CD4-positive, alpha-beta memory T cell (primary cell): ENCODE measurements around the gene ALDH7A1. TPM values are rescaled to one million over a fixed set of nuclear protein-coding genes. Genes with fewer than 3 reads are reported as not detected.

Source experiments
- CTCF ChIA-PET: fragments of 350-600 bp; sonication (Branson Sonifier 250); formaldehyde crosslinking; loops from one replicate; lab custom pipeline; 2021; ENCODE audit warnings: inconsistent platforms; ENCODE audit not compliant: partially characterized antibody; lab: Charles Lee
- POLR2A ChIA-PET: fragments of 350-600 bp; sonication (Branson Sonifier 250); formaldehyde crosslinking; loops from one replicate; lab custom pipeline; 2021; ENCODE audit not compliant: partially characterized antibody; lab: Charles Lee
- DNase-seq, 5 donors: peaks; one replicate each; pipeline versions ENCODE4 v3.0.0 to v3.0.0-alpha.2; 2020 to 2022; ENCODE audit warnings: mixed read lengths in 1 of 5
- H3K27ac ChIP-seq: one replicate; pipeline ENCODE4 v1.7.0; 2013; ENCODE audit warnings: low read depth, low read length
- H3K27me3 ChIP-seq: 2 replicates; pipeline ENCODE4 v1.7.0; 2013; ENCODE audit warnings: mild to moderate bottlenecking, low read length, moderate library complexity; ENCODE audit not compliant: insufficient read depth
- H3K36me3 ChIP-seq: 2 replicates; pipeline ENCODE4 v1.7.0; 2013; ENCODE audit warnings: mild to moderate bottlenecking, low read length, moderate library complexity; ENCODE audit not compliant: insufficient read depth
- H3K4me1 ChIP-seq: 2 replicates; pipeline ENCODE4 v1.7.0; 2013; ENCODE audit warnings: mild to moderate bottlenecking, low read length, moderate library complexity; ENCODE audit not compliant: insufficient read depth
- H3K4me3 ChIP-seq, 2 donors: one replicate each; pipeline ENCODE4 v1.7.0; 2013; ENCODE audit warnings: low read length in 2 of 2, mild to moderate bottlenecking in 1 of 2
- H3K9me3 ChIP-seq, 2 donors: one replicate each; pipeline ENCODE4 v1.7.0; 2013; ENCODE audit warnings: low read length in 2 of 2, control low read depth in 1 of 2; ENCODE audit not compliant: control insufficient read depth in 1 of 2
- H3K27ac Mint-ChIP-seq, 7 donors: one replicate each; pipeline ENCODE4 v1.8.0; 2020 to 2021; ENCODE audit warnings: mixed read lengths in 7 of 7, mild to moderate bottlenecking in 6 of 7, inconsistent platforms in 3 of 7, moderate library complexity in 3 of 7
- H3K27me3 Mint-ChIP-seq, 2 donors: one replicate each; pipeline ENCODE4 v1.8.0; 2020 to 2021; ENCODE audit warnings: mixed read lengths in 2 of 2
- H3K36me3 Mint-ChIP-seq, 2 donors: one replicate each; pipeline ENCODE4 v1.8.0; 2020 to 2021; ENCODE audit warnings: mixed read lengths in 2 of 2, inconsistent platforms in 1 of 2, mild to moderate bottlenecking in 1 of 2
- H3K4me1 Mint-ChIP-seq, 4 donors: one replicate each; pipeline ENCODE4 v1.8.0; 2020 to 2021; ENCODE audit warnings: mixed read lengths in 4 of 4, mild to moderate bottlenecking in 1 of 4
- H3K4me3 Mint-ChIP-seq, 8 donors: one replicate each; pipeline ENCODE4 v1.8.0; 2020 to 2021; ENCODE audit warnings: mixed read lengths in 8 of 8, mild to moderate bottlenecking in 7 of 8, moderate library complexity in 6 of 8, inconsistent platforms in 3 of 8
- H3K9me3 Mint-ChIP-seq, 8 donors: one replicate each; pipeline ENCODE4 v1.8.0; 2020 to 2021; ENCODE audit warnings: mixed read lengths in 8 of 8, mild to moderate bottlenecking in 5 of 8, inconsistent platforms in 3 of 8, moderate library complexity in 1 of 8
- intact Hi-C: fragments of 100-400 bp; cut with micrococcal nuclease; formaldehyde crosslinking; loops from one replicate; pipeline ENCODE4 v1.15.1; 2023
- polyA plus RNA-seq, 2 donors: library from polyadenylated mRNA; unstranded; fragments of 300-500 nt; fragmentation: Illumina TruSeq; gene quantifications; one replicate each; pipeline ENCODE4 v1.2.3, GENCODE V29; 2021
- total RNA-seq, 2 experiments: library from RNA; stranded (reverse); gene quantifications; one replicate each; pipeline ENCODE4 v1.2.3, GENCODE V29; 2021

The ALDH7A1 gene
- total and polyA plus RNA-seq, 4 experiments from 2014 or later, result 1.3 to 4.8 (median 1.8) TPM

DNA sequence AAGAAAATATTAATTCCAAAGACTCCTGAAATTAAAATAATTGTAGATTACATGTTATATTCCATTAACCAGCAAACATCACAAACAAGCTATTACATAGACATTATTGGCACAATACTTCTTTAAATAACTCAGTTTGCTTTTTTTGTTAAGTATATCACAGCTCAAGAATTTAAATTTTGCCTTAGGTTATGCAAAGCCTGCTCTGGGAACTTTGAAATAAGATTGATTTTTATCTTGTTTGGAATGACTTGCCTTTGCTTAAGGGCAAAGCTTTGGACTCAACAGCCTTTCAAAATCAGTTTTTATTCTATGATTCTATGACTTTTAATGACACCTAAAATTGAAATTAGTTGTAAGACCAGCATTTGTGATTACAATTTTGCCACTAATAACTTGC lies 78.2 kb downstream of the ALDH7A1 start:
- intact Hi-C loops, result no loop called here
- Histone ChIP-seq H3K36me3 (no peaks in the 10 kb centered on the region), H3K4me3 (no peak overlapping the region), H3K27me3 (no peaks in the 10 kb centered on the region), H3K27ac (no peak overlapping the region), H3K9me3 (no peaks in the 10 kb centered on the region), H3K4me1 (no peaks in the 10 kb centered on the region)
- Mint-ChIP-seq H3K36me3 (no peaks in the 10 kb centered on the region), H3K4me3 (no peak overlapping the region), H3K27me3 (no peaks in the 10 kb centered on the region), H3K4me1 (peaks cover 0 to 3% (median 0%) of the 10 kb centered on the region in 4 donors), H3K27ac (no peak overlapping the region), H3K9me3 (no peaks in the 10 kb centered on the region)
- no peak for DNase-seq
- CTCF ChIA-PET, result interaction anchor here (1.1 to 3.4 kb wide), 3 partner anchors 17 to 85 kb away, joined by 3 to 12 read pairs (median 5); partner anchors contain the start of gene PHAX
- POLR2A ChIA-PET, result interaction anchor here (0.6 kb wide), 1 partner anchor 109 kb away, joined by 3 read pairs; no protein-coding TSS in a partner anchor

DNA sequence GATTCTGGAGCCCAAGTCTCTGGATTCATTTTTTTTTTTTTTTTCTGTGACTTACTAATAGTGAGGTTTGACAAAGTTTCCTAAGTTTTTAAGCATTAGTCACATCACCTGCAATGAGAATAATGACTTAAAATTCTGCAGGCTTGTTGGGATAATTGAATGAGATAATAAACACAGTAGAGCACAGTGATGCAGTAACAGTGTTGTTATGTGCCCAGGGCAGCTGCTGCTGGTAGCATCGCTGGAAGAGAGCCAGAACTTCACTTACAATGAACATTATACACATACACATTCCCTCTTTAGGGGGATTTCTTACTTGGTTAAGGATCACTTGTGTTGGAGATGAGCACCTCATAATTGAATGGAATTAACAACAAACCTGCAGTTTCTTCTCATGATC lies 78.9 kb downstream of the ALDH7A1 start:
- intact Hi-C loops, result no loop called here
- Mint-ChIP-seq H3K27ac (peak overlapping the region in 1 of 7 donors; percentile 44), H3K4me3 (no peak overlapping the region), H3K9me3 (no peaks in the 10 kb centered on the region), H3K36me3 (no peaks in the 10 kb centered on the region), H3K27me3 (no peaks in the 10 kb centered on the region), H3K4me1 (peaks cover 0 to 3% (median 0%) of the 10 kb centered on the region in 4 donors)
- POLR2A ChIA-PET, result interaction anchor here (0.6 kb wide), 1 partner anchor 110 kb away, joined by 3 read pairs; no protein-coding TSS in a partner anchor
- Histone ChIP-seq H3K27me3 (no peaks in the 10 kb centered on the region), H3K4me3 (no peak overlapping the region), H3K9me3 (no peaks in the 10 kb centered on the region), H3K27ac (no peak overlapping the region), H3K4me1 (no peaks in the 10 kb centered on the region), H3K36me3 (no peaks in the 10 kb centered on the region)
- CTCF ChIA-PET, result interaction anchor here (1.1 to 3.4 kb wide), 2 partner anchors 16 to 85 kb away, joined by 3 to 12 read pairs; partner anchors contain the start of gene PHAX
- no peak for DNase-seq

DNA sequence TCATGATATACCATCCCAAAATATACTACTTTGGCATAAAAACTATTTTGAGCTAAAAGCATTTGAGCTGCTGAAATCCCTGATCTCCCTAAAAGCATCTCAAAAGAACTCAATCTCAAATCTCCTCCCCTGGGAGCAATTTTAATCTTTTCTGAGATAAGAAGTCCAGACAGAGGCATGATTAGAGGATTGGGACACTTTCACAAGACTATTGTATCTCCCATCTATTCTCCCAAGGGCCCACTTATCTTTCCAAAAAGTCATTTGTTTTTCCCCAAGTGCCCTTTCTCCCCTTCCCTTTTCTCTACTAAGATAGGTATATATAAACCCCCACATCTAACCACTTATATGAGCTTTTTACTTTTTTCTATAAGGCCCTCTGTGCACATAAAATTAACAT lies 79.7 kb downstream of the ALDH7A1 start:
- CTCF ChIA-PET, result interaction anchor here (3.4 kb wide), 1 partner anchor 15 kb away, joined by 12 read pairs; no protein-coding TSS in a partner anchor
- Histone ChIP-seq H3K4me3 (no peak overlapping the region), H3K27ac (no peak overlapping the region), H3K36me3 (no peaks in the 10 kb centered on the region), H3K9me3 (no peaks in the 10 kb centered on the region), H3K27me3 (no peaks in the 10 kb centered on the region), H3K4me1 (peaks cover 5% of the 10 kb centered on the region)
- POLR2A ChIA-PET, result no interaction called here
- intact Hi-C loops, result no loop called here
- H3K9me3 Mint-ChIP-seq, result no peaks in the 10 kb centered on the region
- peaks cover 3 to 9% (median 6%) of the 10 kb centered on the region in 4 donors for H3K4me1 Mint-ChIP-seq
- DNase-seq, result no peak
- H3K27me3 Mint-ChIP-seq, result no peaks in the 10 kb centered on the region
- H3K36me3 Mint-ChIP-seq, result no peaks in the 10 kb centered on the region
- no peak overlapping the region for H3K4me3 Mint-ChIP-seq
- H3K27ac Mint-ChIP-seq, result peak overlapping the region in 1 of 7 donors; percentile 9

DNA sequence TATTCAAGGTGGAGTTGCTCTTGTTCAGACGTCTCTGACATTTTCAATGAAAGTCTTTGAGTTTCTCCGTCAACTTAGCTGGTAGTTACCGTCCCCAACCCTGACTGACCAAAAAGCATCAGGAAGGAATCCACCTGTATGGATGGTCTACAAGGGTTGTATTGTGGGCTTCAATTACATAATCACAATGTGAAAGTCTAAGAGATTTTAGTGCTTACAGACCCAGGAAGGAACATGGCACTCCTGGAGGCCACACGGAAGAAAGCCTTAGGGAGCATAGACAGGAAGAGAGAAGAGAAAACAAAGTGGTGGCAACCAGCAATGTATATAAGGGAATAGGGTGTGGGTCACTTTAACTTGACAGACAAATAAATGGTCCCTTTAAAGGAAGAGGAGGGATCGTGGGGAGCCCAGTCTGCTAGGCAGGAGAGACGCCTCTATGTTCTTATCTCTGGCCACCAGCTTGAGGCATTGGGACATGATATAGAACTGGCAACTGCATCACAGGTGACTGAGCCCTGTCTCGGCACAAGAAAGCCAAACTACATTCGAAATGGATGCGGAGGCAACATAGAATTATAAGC lies 80.4 kb downstream of the ALDH7A1 start:
- no peaks in the 10 kb centered on the region for H3K27me3 ChIP-seq
- no peaks in the 10 kb centered on the region for H3K9me3 Mint-ChIP-seq
- no peak overlapping the region for H3K27ac ChIP-seq
- POLR2A ChIA-PET, result no interaction called here
- no peaks in the 10 kb centered on the region for H3K36me3 ChIP-seq
- CTCF ChIA-PET, result interaction anchor here (1.4 to 3.4 kb wide), 2 partner anchors 14 to 176 kb away, joined by 3 to 12 read pairs; no protein-coding TSS in a partner anchor
- no peaks in the 10 kb centered on the region for H3K9me3 ChIP-seq
- peaks cover 4 to 14% (median 10%) of the 10 kb centered on the region in 4 donors for H3K4me1 Mint-ChIP-seq
- no peak overlapping the region for H3K4me3 Mint-ChIP-seq
- peaks cover 7% of the 10 kb centered on the region for H3K4me1 ChIP-seq
- no peak overlapping the region for H3K4me3 ChIP-seq
- no peak for DNase-seq
- H3K27me3 Mint-ChIP-seq, result no peaks in the 10 kb centered on the region
- H3K27ac Mint-ChIP-seq, result peak overlapping the region in 1 of 7 donors; percentile 44
- intact Hi-C loops, result no loop called here
- H3K36me3 Mint-ChIP-seq, result no peaks in the 10 kb centered on the region

DNA sequence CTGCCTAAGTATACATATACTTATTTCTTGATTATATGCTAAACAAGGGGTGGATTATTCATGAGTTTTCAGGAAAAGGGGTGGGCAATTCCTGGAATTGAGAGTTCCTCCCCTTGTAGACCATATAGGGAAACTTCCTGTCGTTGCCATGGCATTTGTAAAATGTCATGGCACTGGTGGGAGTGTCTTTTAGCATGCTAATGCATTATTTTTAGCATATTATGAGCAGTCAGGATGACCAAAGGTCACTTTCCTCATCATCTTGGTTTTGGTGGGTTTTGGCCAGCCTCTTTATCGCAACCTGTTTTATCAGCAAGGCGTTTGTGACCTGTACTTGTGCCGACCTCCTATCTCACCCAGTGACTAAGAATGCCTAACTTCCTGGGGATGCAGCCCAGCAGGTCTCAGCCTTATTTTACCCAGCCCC lies 80.9 kb downstream of the ALDH7A1 start:
- Mint-ChIP-seq H3K4me1 (peaks cover 7 to 20% (median 14%) of the 10 kb centered on the region in 4 donors), H3K4me3 (no peak overlapping the region), H3K27me3 (no peaks in the 10 kb centered on the region), H3K27ac (peak overlapping the region in 1 of 7 donors; percentile 44), H3K36me3 (no peaks in the 10 kb centered on the region), H3K9me3 (no peaks in the 10 kb centered on the region)
- intact Hi-C loops, result no loop called here
- CTCF ChIA-PET, result interaction anchor here (1.4 kb wide), 1 partner anchor 176 kb away, joined by 3 read pairs; no protein-coding TSS in a partner anchor
- no peak for DNase-seq
- Histone ChIP-seq H3K4me1 (peaks cover 12% of the 10 kb centered on the region), H3K9me3 (no peaks in the 10 kb centered on the region), H3K4me3 (no peak overlapping the region), H3K27me3 (no peaks in the 10 kb centered on the region), H3K36me3 (no peaks in the 10 kb centered on the region), H3K27ac (no peak overlapping the region)
- POLR2A ChIA-PET, result no interaction called here

DNA sequence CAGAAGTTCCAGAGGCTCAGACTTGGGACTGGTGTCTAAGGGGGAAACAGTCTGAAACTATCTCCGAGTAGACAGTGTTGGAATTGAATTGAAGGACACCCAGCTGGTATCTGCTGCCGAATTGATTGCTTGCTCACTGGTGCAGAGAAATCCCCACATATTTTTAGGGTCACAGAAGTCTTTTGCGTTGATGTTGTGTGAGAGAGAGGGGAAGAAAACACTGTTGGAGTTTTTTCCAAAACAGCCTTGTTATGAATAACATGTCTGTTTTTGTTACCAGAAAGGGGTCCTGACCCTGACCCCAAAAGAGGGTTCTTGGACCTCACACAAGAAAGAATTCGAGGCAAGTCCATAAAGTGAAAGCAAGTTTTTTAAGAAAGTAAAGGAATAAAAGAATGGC lies 81.3 kb downstream of the ALDH7A1 start:
- no peaks in the 10 kb centered on the region for H3K27me3 ChIP-seq
- POLR2A ChIA-PET, result no interaction called here
- no peak overlapping the region for H3K27ac Mint-ChIP-seq
- intact Hi-C loops, result no loop called here
- H3K36me3 Mint-ChIP-seq, result no peaks in the 10 kb centered on the region
- no peaks in the 10 kb centered on the region for H3K36me3 ChIP-seq
- peaks cover 16% of the 10 kb centered on the region for H3K4me1 ChIP-seq
- no peaks in the 10 kb centered on the region for H3K27me3 Mint-ChIP-seq
- no peaks in the 10 kb centered on the region for H3K9me3 ChIP-seq
- no peak overlapping the region for H3K27ac ChIP-seq
- H3K4me3 Mint-ChIP-seq, result no peak overlapping the region
- H3K9me3 Mint-ChIP-seq, result no peaks in the 10 kb centered on the region
- DNase-seq, result no peak
- peaks cover 12 to 24% (median 19%) of the 10 kb centered on the region in 4 donors for H3K4me1 Mint-ChIP-seq
- H3K4me3 ChIP-seq, result no peak overlapping the region
- CTCF ChIA-PET, result interaction anchor here (1.4 to 2.0 kb wide), 2 partner anchors 13 to 175 kb away, joined by 3 to 20 read pairs; no protein-coding TSS in a partner anchor

DNA sequence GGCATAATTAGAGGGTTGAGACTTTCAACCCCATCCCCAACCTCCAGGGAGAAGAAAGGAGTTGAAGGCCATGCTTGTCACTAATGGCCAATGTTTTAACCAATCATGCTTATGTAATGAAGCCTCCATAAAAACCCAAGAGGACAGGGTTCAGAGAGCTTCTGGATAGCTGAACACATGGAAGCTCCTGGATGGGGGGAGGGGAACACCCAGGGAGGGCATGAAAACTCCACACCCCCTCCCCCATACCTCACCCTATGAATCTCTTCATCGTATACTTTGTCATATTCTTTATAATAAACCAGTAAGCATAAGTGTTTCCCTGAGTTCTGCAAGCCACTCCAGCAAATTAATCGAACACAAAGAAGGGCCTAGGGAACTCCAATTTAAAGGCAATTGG lies 81.7 kb downstream of the ALDH7A1 start:
- DNase-seq, result no peak
- H3K9me3 Mint-ChIP-seq, result no peaks in the 10 kb centered on the region

More for the DNA sequence above, 81.7 kb downstream of the ALDH7A1 start:
- ChIA-PET POLR2A (interaction anchor here (1.2 kb wide), 1 partner anchor 90 kb away, joined by 4 read pairs; the partner anchor contains the start of gene GRAMD2B), CTCF (interaction anchor here (1.0 to 2.0 kb wide), 3 partner anchors 12 to 175 kb away, joined by 3 to 20 read pairs (median 3); no protein-coding TSS in a partner anchor)
- H3K27me3 Mint-ChIP-seq, result no peaks in the 10 kb centered on the region
- Histone ChIP-seq H3K4me3 (no peak overlapping the region), H3K27me3 (no peaks in the 10 kb centered on the region), H3K27ac (no peak overlapping the region), H3K36me3 (no peaks in the 10 kb centered on the region), H3K4me1 (peaks cover 20% of the 10 kb centered on the region), H3K9me3 (no peaks in the 10 kb centered on the region)
- H3K4me3 Mint-ChIP-seq, result no peak overlapping the region
- H3K27ac Mint-ChIP-seq, result no peak overlapping the region
- intact Hi-C loops, result no loop called here
- no peaks in the 10 kb centered on the region for H3K36me3 Mint-ChIP-seq
- peaks cover 16 to 28% (median 23%) of the 10 kb centered on the region in 4 donors for H3K4me1 Mint-ChIP-seq
